Measurements from ENCODE around the gene MAD1L1. TPM values are rescaled to one million over a fixed set of nuclear protein-coding genes. Genes with fewer than 3 reads are reported as not detected.
A peak's percentile ranks its signal among the peaks of the same experiment; 100 is the strongest.

The MAD1L1 gene
- total RNA-seq, 1 experiment from 2014 or later: 43.8 TPM

DNA sequence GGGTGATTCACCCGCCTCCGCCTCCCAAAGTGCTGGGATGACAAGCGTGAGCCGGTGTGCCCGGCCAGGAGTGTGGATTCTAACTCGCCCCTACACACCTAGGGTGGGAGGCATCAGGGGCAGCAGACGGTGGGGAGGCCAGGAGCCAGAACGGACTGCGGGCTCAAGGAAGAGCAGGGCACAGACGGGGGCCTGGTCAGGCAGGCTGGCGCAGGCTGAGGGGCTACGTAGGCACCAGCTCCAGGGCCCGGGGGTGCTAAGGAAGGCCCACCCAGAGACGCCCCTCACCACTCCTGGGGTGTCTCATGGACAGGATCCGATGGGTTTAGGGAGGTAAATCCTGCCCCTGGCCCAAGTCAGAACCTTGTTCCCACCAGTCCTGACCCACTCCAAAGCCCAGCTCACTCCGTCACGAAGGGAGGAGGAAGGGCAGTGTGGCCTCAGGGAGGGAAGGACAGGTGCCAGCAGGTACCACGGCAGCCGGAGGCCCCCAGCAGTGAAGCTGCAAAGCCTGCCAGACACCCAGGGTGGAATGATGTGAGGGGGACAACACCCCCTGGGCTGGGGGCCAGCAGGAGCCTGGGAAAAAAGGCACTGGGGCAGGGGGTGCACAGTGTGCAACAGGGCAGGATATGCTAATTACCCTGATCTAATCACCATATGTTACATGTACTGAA lies 251.4 kb downstream of the MAD1L1 start:
- ChIA-PET POLR2A (no interaction called here), CTCF (interaction anchor here (1.0 kb wide), 1 partner anchor 213 kb away, joined by 3 read pairs; no protein-coding TSS in a partner anchor)
- no peak for ATAC-seq
- Mint-ChIP-seq H3K36me3 (peaks cover 21% of the 10 kb centered on the region), H3K4me3 (no peak overlapping the region), H3K4me1 (peaks cover 4% of the 10 kb centered on the region; the same call in 1 of the 2 replicates), H3K9me3 (peaks cover 17% of the 10 kb centered on the region), H3K27me3 (ENCODE audit: low read depth) (no peaks in the 10 kb centered on the region), H3K27ac (peak overlapping the region; percentile 63)
- TF ChIP-seq, protein P1, sequence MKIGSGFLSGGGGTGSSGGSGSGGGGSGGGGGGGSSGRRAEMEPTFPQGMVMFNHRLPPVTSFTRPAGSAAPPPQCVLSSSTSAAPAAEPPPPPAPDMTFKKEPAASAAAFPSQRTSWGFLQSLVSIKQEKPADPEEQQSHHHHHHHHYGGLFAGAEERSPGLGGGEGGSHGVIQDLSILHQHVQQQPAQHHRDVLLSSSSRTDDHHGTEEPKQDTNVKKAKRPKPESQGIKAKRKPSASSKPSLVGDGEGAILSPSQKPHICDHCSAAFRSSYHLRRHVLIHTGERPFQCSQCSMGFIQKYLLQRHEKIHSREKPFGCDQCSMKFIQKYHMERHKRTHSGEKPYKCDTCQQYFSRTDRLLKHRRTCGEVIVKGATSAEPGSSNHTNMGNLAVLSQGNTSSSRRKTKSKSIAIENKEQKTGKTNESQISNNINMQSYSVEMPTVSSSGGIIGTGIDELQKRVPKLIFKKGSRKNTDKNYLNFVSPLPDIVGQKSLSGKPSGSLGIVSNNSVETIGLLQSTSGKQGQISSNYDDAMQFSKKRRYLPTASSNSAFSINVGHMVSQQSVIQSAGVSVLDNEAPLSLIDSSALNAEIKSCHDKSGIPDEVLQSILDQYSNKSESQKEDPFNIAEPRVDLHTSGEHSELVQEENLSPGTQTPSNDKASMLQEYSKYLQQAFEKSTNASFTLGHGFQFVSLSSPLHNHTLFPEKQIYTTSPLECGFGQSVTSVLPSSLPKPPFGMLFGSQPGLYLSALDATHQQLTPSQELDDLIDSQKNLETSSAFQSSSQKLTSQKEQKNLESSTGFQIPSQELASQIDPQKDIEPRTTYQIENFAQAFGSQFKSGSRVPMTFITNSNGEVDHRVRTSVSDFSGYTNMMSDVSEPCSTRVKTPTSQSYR (CRISPR knock-in tag; IDR thresholded peaks at IDR 0.05): no peak
- TF ChIP-seq, protein P2, sequence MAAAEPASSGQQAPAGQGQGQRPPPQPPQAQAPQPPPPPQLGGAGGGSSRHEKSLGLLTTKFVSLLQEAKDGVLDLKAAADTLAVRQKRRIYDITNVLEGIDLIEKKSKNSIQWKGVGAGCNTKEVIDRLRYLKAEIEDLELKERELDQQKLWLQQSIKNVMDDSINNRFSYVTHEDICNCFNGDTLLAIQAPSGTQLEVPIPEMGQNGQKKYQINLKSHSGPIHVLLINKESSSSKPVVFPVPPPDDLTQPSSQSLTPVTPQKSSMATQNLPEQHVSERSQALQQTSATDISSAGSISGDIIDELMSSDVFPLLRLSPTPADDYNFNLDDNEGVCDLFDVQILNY (CRISPR knock-in tag; IDR thresholded peaks at IDR 0.05): no peak
- TF ChIP-seq, protein P3, sequence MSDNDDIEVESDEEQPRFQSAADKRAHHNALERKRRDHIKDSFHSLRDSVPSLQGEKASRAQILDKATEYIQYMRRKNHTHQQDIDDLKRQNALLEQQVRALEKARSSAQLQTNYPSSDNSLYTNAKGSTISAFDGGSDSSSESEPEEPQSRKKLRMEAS (CRISPR knock-in tag; IDR thresholded peaks at IDR 0.05): no peak
- TF ChIP-seq, protein P4, sequence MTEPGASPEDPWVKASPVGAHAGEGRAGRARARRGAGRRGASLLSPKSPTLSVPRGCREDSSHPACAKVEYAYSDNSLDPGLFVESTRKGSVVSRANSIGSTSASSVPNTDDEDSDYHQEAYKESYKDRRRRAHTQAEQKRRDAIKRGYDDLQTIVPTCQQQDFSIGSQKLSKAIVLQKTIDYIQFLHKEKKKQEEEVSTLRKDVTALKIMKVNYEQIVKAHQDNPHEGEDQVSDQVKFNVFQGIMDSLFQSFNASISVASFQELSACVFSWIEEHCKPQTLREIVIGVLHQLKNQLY (CRISPR knock-in tag; IDR thresholded peaks at IDR 0.05): no peak
- TF ChIP-seq, protein P5, sequence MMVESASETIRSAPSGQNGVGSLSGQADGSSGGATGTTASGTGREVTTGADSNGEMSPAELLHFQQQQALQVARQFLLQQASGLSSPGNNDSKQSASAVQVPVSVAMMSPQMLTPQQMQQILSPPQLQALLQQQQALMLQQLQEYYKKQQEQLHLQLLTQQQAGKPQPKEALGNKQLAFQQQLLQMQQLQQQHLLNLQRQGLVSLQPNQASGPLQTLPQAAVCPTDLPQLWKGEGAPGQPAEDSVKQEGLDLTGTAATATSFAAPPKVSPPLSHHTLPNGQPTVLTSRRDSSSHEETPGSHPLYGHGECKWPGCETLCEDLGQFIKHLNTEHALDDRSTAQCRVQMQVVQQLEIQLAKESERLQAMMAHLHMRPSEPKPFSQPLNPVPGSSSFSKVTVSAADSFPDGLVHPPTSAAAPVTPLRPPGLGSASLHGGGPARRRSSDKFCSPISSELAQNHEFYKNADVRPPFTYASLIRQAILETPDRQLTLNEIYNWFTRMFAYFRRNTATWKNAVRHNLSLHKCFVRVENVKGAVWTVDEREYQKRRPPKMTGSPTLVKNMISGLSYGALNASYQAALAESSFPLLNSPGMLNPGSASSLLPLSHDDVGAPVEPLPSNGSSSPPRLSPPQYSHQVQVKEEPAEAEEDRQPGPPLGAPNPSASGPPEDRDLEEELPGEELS (CRISPR knock-in tag; IDR thresholded peaks at IDR 0.05): no peak
- TF ChIP-seq, protein P6, sequence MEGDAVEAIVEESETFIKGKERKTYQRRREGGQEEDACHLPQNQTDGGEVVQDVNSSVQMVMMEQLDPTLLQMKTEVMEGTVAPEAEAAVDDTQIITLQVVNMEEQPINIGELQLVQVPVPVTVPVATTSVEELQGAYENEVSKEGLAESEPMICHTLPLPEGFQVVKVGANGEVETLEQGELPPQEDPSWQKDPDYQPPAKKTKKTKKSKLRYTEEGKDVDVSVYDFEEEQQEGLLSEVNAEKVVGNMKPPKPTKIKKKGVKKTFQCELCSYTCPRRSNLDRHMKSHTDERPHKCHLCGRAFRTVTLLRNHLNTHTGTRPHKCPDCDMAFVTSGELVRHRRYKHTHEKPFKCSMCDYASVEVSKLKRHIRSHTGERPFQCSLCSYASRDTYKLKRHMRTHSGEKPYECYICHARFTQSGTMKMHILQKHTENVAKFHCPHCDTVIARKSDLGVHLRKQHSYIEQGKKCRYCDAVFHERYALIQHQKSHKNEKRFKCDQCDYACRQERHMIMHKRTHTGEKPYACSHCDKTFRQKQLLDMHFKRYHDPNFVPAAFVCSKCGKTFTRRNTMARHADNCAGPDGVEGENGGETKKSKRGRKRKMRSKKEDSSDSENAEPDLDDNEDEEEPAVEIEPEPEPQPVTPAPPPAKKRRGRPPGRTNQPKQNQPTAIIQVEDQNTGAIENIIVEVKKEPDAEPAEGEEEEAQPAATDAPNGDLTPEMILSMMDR (IDR thresholded peaks at IDR 0.05): no peak
- no peak for TF ChIP-seq EMX1 (CRISPR knock-in tag; IDR thresholded peaks at IDR 0.05)
- TF ChIP-seq RELA (CRISPR knock-in tag; IDR thresholded peaks at IDR 0.05; ENCODE audit: borderline replicate concordance): no peak
- TF ChIP-seq ZNF121 (CRISPR knock-in tag; IDR thresholded peaks at IDR 0.05): no peak
- TF ChIP-seq NFYB (CRISPR knock-in tag; conservative IDR thresholded peaks at IDR 0.05; ENCODE audit: low read depth): no peak
- TF ChIP-seq SMAD4 (CRISPR knock-in tag; IDR thresholded peaks at IDR 0.05): no peak
- no peak for TF ChIP-seq ZBTB21 (CRISPR knock-in tag; IDR thresholded peaks at IDR 0.05; ENCODE audit: borderline replicate concordance)
- no peak for TF ChIP-seq ELF4 (CRISPR knock-in tag; IDR thresholded peaks at IDR 0.05; ENCODE audit: low read depth)
- TF ChIP-seq TCF7 (CRISPR knock-in tag; IDR thresholded peaks at IDR 0.05; ENCODE audit: low read depth): no peak
- no peak for DNase-seq (ENCODE audit: low spot score)
